ENCODE measurements around the gene ZNF76. TPM values are rescaled to one million over a fixed set of nuclear protein-coding genes. Genes with fewer than 3 reads are reported as not detected.
"Not testable (repeated sequence)": the region's sequence is repeated elsewhere in the genome, so short reads cannot be mapped to it uniquely, and the experiment has no call there.

ZNF76 gene
- total RNA-seq, 1 donor from 2014 or later = 12.7 TPM

DNA sequence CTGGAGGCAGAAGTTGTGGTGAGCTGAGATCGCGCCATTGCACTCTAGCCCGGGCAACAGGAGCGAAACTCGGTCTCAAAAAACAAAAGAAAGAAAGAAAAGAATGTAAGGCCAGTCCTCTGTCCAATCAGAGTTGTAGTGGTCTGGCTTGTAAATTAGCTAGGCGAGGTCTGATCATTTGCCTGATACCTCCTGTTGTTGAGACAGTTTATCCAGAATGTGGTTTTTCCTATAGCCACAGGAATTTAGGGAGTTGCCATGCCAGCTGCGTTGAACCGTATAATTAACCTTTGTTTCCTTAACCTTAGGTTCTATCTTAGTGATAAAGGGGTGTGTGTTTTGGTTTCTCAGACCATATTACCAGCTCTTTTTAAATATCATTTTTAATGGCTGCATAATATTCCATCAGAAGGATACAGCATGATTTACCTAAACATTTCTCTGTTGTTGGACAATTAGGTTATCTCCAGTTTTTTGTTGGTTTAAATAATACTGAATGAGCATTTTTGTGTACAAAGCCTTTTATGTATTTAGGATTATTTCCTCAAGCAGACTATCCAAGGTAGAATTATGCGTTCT lies 71.1 kb downstream of the ZNF76 start:
- H3K79me2 ChIP-seq (ENCODE audit: insufficient read depth, low read length) = no peaks in the 10 kb centered on the region
- Mint-ChIP-seq H3K4me3 (ENCODE audit: unreplicated experiment) (no peak overlapping the region), H3K27me3 (ENCODE audit: low read depth, unreplicated experiment) (peaks cover 30% of the 10 kb centered on the region), H3K36me3 (ENCODE audit: low read depth, unreplicated experiment) (peaks cover 5% of the 10 kb centered on the region), H3K4me1 (ENCODE audit: low read depth, unreplicated experiment) (no peaks in the 10 kb centered on the region), H3K9me3 (ENCODE audit: unreplicated experiment) (peaks cover 8% of the 10 kb centered on the region), H3K27ac (ENCODE audit: unreplicated experiment) (no peak overlapping the region)
- no peak overlapping the region for H3K9ac ChIP-seq (ENCODE audit: low read length)
- FAIRE-seq (no peak), DNase-seq (ENCODE audit: low read depth) (no peak)
- no peaks in the 10 kb centered on the region for H3K4me1 ChIP-seq (ENCODE audit: insufficient read depth, low read length)
- H3K27me3 ChIP-seq (ENCODE audit: insufficient read depth, low read length) = no peaks in the 10 kb centered on the region
- H3K4me2 ChIP-seq (ENCODE audit: low read length) = no peak overlapping the region
- no peaks in the 10 kb centered on the region for H3K36me3 ChIP-seq (ENCODE audit: insufficient read depth, low read length)
- H2AFZ ChIP-seq (ENCODE audit: low read depth, low read length) = no peak overlapping the region
- no peak overlapping the region for H3K27ac ChIP-seq (ENCODE audit: low read depth, low read length)
- H3K4me3 ChIP-seq (ENCODE audit: insufficient read depth, low read depth, low read length) = no peak overlapping the region
- TF ChIP-seq EZH2 (IDR thresholded peaks at IDR 0.05; ENCODE audit: insufficient read depth, low read length) = no peak
- TF ChIP-seq CTCF (IDR thresholded peaks at IDR 0.05; ENCODE audit: insufficient read depth, low read depth, low read length) = no peak
- H3K9me3 ChIP-seq (ENCODE audit: insufficient read depth, low read depth, low read length) = peaks cover 3% of the 10 kb centered on the region
- no peaks in the 10 kb centered on the region for H4K20me1 ChIP-seq (ENCODE audit: insufficient read depth, low read length)

- not testable (repeated sequence) for H3K9ac ChIP-seq (ENCODE audit: low read length); H3K27me3 ChIP-seq (ENCODE audit: insufficient read depth, low read length); H3K4me1 ChIP-seq (ENCODE audit: insufficient read depth, low read length); H2AFZ ChIP-seq (ENCODE audit: low read depth, low read length); H3K9me3 ChIP-seq (ENCODE audit: insufficient read depth, low read depth, low read length); H3K27ac ChIP-seq (ENCODE audit: low read depth, low read length); H3K4me2 ChIP-seq (ENCODE audit: low read length); H3K36me3 ChIP-seq (ENCODE audit: insufficient read depth, low read length); H4K20me1 ChIP-seq (ENCODE audit: insufficient read depth, low read length); H3K79me2 ChIP-seq (ENCODE audit: insufficient read depth, low read length); H3K4me3 Mint-ChIP-seq (ENCODE audit: unreplicated experiment); H3K36me3 Mint-ChIP-seq (ENCODE audit: low read depth, unreplicated experiment); H3K4me1 Mint-ChIP-seq (ENCODE audit: low read depth, unreplicated experiment); H3K27ac Mint-ChIP-seq (ENCODE audit: unreplicated experiment); FAIRE-seq; H3K4me3 ChIP-seq (ENCODE audit: insufficient read depth, low read depth, low read length); DNase-seq (ENCODE audit: low read depth)
- H3K27me3 Mint-ChIP-seq (ENCODE audit: low read depth, unreplicated experiment) = peaks cover 40% of the 10 kb centered on the region
- peaks cover 11% of the 10 kb centered on the region for H3K9me3 Mint-ChIP-seq (ENCODE audit: unreplicated experiment)
These were observed 72.7 kb downstream of the ZNF76 start for GRCh38 chr6:35332074-35332887.

- Histone ChIP-seq H3K4me3 (ENCODE audit: insufficient read depth, low read depth, low read length) (no peak overlapping the region), H3K27ac (ENCODE audit: low read depth, low read length) (no peak overlapping the region), H3K4me1 (ENCODE audit: insufficient read depth, low read length) (peaks cover 17% of the 10 kb centered on the region), H3K4me2 (ENCODE audit: low read length) (no peak overlapping the region), H2AFZ (ENCODE audit: low read depth, low read length) (no peak overlapping the region), H3K9ac (ENCODE audit: low read length) (no peak overlapping the region), H4K20me1 (ENCODE audit: insufficient read depth, low read length) (peaks cover 36% of the 10 kb centered on the region), H3K79me2 (ENCODE audit: insufficient read depth, low read length) (peaks cover 40% of the 10 kb centered on the region), H3K36me3 (ENCODE audit: insufficient read depth, low read length) (peaks cover 8% of the 10 kb centered on the region), H3K27me3 (ENCODE audit: insufficient read depth, low read length) (no peaks in the 10 kb centered on the region), H3K9me3 (ENCODE audit: insufficient read depth, low read depth, low read length) (no peaks in the 10 kb centered on the region)
- Mint-ChIP-seq H3K27me3 (ENCODE audit: low read depth, unreplicated experiment) (peaks cover 10% of the 10 kb centered on the region), H3K36me3 (ENCODE audit: low read depth, unreplicated experiment) (peaks cover 6% of the 10 kb centered on the region), H3K27ac (ENCODE audit: unreplicated experiment) (no peak overlapping the region), H3K4me1 (ENCODE audit: low read depth, unreplicated experiment) (peaks cover 9% of the 10 kb centered on the region), H3K9me3 (ENCODE audit: unreplicated experiment) (peaks cover 6% of the 10 kb centered on the region), H3K4me3 (ENCODE audit: unreplicated experiment) (no peak overlapping the region)
- no peak for FAIRE-seq
- DNase-seq (ENCODE audit: low read depth) = no peak
- no peak for TF ChIP-seq CTCF (IDR thresholded peaks at IDR 0.05; ENCODE audit: insufficient read depth, low read depth, low read length)
- TF ChIP-seq EZH2 (IDR thresholded peaks at IDR 0.05; ENCODE audit: insufficient read depth, low read length) = no peak
These were observed 82.0 kb downstream of the ZNF76 start for GRCh38 chr6:35341557-35341956.
